B cell (primary cell): ENCODE measurements around the gene SLC7A6OS. TPM values are rescaled to one million over a fixed set of nuclear protein-coding genes. Genes with fewer than 3 reads are reported as not detected.

Source experiments
- ATAC-seq: fragments of 200-7000 bp; cut with Tn5 transposase; one replicate; pipeline ENCODE4 v1.10.0; 2021; ENCODE audit warnings: low read depth, mild to moderate bottlenecking, moderate number of reproducible peaks, moderate library complexity
- CTCF ChIA-PET: fragments of 350-600 bp; sonication (Branson Sonifier 250); formaldehyde crosslinking; loops from one replicate; lab custom pipeline; 2021; ENCODE audit warnings: antibody characterized with exemption, inconsistent platforms; lab: Charles Lee
- POLR2A ChIA-PET: fragments of 350-600 bp; sonication (Branson Sonifier 250); formaldehyde crosslinking; loops from one replicate; lab custom pipeline; 2021; ENCODE audit warnings: antibody characterized with exemption; lab: Charles Lee
- DNase-seq: peaks from one replicate; pipeline ENCODE4 v3.0.0; 2013
- H2AFZ ChIP-seq: 2 replicates; pipeline ENCODE4 v1.6.1; 2012; ENCODE audit warnings: mild to moderate bottlenecking, low read depth, low read length; ENCODE audit not compliant: insufficient read depth, poor library complexity, severe bottlenecking
- H3K27ac ChIP-seq, 2 donors: 1 replicate in 1 of 2; 2 replicates in 1 of 2; pipeline ENCODE4 v1.5.1; 2012 to 2013; ENCODE audit warnings: low read length in 2 of 2, mild to moderate bottlenecking in 2 of 2, moderate library complexity in 1 of 2
- H3K27me3 ChIP-seq, 4 experiments: fragments of 200-600 bp in 1 of 4; sonication (generic) in 1 of 4; replicated peaks in 1 of 4; 1 replicate in 2 of 4; 2 replicates in 2 of 4; pipeline versions ENCODE4 v1.6.1 to v1.7.0; 2013 to 2016; ENCODE audit warnings: low read length in 3 of 4, mild to moderate bottlenecking in 2 of 4, mixed read lengths in 1 of 4, moderate library complexity in 1 of 4; ENCODE audit not compliant: insufficient read depth in 4 of 4, control insufficient read depth in 3 of 4; ENCODE audit errors: control extremely low read depth in 1 of 4
- H3K36me3 ChIP-seq, 2 experiments: replicated peaks in 1 of 2; 1 replicate in 1 of 2; 2 replicates in 1 of 2; pipeline versions ENCODE4 v1.6.1 to v1.7.1; 2013; ENCODE audit warnings: low read length in 1 of 2; ENCODE audit not compliant: insufficient read depth in 2 of 2, control insufficient read depth in 1 of 2; ENCODE audit errors: control extremely low read depth in 1 of 2, extremely low read depth in 1 of 2
- H3K4me1 ChIP-seq, 2 donors: fragments of 200-600 bp in 1 of 2; sonication (generic) in 1 of 2; 1 replicate in 1 of 2; 2 replicates in 1 of 2; pipeline versions ENCODE4 v1.5.1 to v1.6.1; 2013 to 2017; ENCODE audit warnings: low read length in 2 of 2; ENCODE audit not compliant: control insufficient read depth in 2 of 2, insufficient read depth in 2 of 2
- H3K4me2 ChIP-seq: replicated peaks from 2 replicates; pipeline ENCODE3; 2012; ENCODE audit warnings: mild to moderate bottlenecking, low read depth, low read length; ENCODE audit not compliant: poor library complexity, severe bottlenecking
- H3K4me3 ChIP-seq, 5 experiments: fragments of 200-600 bp in 1 of 5; sonication (generic) in 1 of 5; 1 replicate in 3 of 5; 2 replicates in 2 of 5; pipeline versions ENCODE4 v1.5.1 to v1.7.0; 2011 to 2016; ENCODE audit warnings: low read length in 4 of 5, mild to moderate bottlenecking in 4 of 5, low read depth in 2 of 5, control low read depth in 1 of 5, moderate library complexity in 1 of 5; ENCODE audit not compliant: insufficient read depth in 1 of 5; ENCODE audit errors: control extremely low read depth in 1 of 5, extremely low read depth in 1 of 5
- H3K79me2 ChIP-seq: fragments of 200-600 bp; sonication (generic); one replicate; pipeline ENCODE4 v1.6.0; 2016; ENCODE audit warnings: low read length; ENCODE audit not compliant: control insufficient read depth, insufficient read depth
- H3K9ac ChIP-seq: fragments of 200-600 bp; sonication (generic); 2 replicates; pipeline ENCODE4 v1.6.1; 2017; ENCODE audit warnings: mild to moderate bottlenecking, low read length, moderate library complexity
- H3K9me3 ChIP-seq, 3 donors: one replicate each; pipeline versions ENCODE4 v1.6.1 to v1.7.1; 2013; ENCODE audit warnings: low read length in 2 of 3; ENCODE audit not compliant: control insufficient read depth in 2 of 3, insufficient read depth in 1 of 3; ENCODE audit errors: control extremely low read depth in 1 of 3
- H4K20me1 ChIP-seq: 2 replicates; pipeline ENCODE4 v1.6.0; 2012; ENCODE audit warnings: mild to moderate bottlenecking, low read length; ENCODE audit not compliant: insufficient read depth, control insufficient read depth, poor library complexity, severe bottlenecking
- H3K27ac Mint-ChIP-seq: one replicate; pipeline ENCODE4 v1.8.0; 2021; ENCODE audit warnings: mixed read lengths
- H3K27me3 Mint-ChIP-seq: one replicate; pipeline ENCODE4 v1.8.0; 2021; ENCODE audit warnings: mixed read lengths
- H3K4me1 Mint-ChIP-seq: one replicate; pipeline ENCODE4 v1.8.0; 2021; ENCODE audit warnings: mixed read lengths
- H3K4me3 Mint-ChIP-seq: one replicate; pipeline ENCODE4 v1.8.0; 2021; ENCODE audit warnings: mixed read lengths
- H3K9me3 Mint-ChIP-seq: one replicate; pipeline ENCODE4 v1.8.0; 2022; ENCODE audit warnings: mixed read lengths; ENCODE audit not compliant: insufficient read depth
- CTCF ChIP-seq: fragments of 200-600 bp; IDR thresholded peaks from one replicate; pipeline ENCODE4 v1.8.0; 2022; ENCODE audit warnings: antibody characterized with exemption, mild to moderate bottlenecking
- EZH2 ChIP-seq: IDR thresholded peaks from 2 replicates; pipeline ENCODE4 v1.6.1; 2012; ENCODE audit warnings: borderline replicate concordance, low read depth, mild to moderate bottlenecking, moderate library complexity, low read length; ENCODE audit not compliant: insufficient read depth, poor library complexity, severe bottlenecking
- WGBS: methylation state at CpG from one replicate; pipeline ENCODE4 v1.1.5; 2013; ENCODE audit warnings: missing lambda C conversion rate; ENCODE audit not compliant: insufficient coverage; 5-methylcytosine and 5-hydroxymethylcytosine counted together
- intact Hi-C: fragments of 100-400 bp; cut with micrococcal nuclease; formaldehyde crosslinking; loops from one replicate; pipeline ENCODE4 v1.10.0; 2022
- polyA plus RNA-seq: library from polyadenylated mRNA; depleted of rRNA; stranded (reverse); fragments of >200 nt; gene quantifications from 2 replicates; pipeline ENCODE4 v1.2.3, GENCODE V29; 2012
- total RNA-seq, 2 donors: library from RNA; stranded (reverse); fragments of 120-200 nt in 1 of 2; gene quantifications; 1 replicate in 1 of 2; 2 replicates in 1 of 2; pipeline versions ENCODE4 v1.2.3 to v1.2.4, GENCODE V29; 2013 to 2022

Gene SLC7A6OS
- total and polyA plus RNA-seq, 2 donors (not counting 1 experiment from before 2014, with no cell fraction given): 9.9 to 54.1 TPM

DNA sequence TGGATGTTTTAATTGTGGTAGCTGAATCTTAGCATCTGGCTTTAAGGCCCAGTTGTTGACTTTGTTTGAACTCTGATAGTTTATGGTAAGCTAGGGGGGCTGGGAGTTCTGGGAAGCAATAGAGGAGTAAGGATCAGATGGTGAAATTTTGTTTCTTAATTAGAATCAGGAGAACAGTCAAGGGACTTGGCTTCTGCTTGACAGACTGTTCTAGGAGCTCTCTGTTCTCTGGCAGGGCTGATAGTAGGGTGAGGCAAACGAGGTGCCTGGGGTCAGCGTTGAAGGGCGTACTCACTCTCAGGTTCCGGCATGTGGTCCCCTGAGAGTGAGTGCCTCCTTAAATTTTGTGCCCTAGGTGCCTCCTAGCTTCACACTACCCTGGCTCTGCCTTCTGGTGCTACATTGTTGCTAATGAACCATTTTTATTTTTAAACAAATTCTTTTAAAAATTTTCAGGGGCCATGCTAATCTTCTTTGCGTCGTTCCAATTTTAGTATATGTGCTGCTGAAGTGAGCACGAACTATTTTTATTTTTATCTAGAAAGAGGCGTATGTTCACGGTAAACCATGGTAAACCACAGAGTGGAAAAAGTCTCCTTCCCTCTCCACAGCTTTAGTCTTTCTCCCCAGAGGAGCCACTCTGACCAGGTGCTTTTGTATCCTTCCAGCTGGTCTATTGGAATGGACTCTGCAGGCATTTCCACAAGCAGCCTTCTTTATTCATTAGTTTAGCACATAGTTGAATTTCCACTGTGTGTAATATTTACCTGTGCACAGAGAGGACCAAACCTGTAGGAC lies 26.7 kb downstream of the SLC7A6OS start:
- 0% methylated on average over 1 of the region's 9 CpGs for WGBS

More for the DNA sequence above, 26.7 kb downstream of the SLC7A6OS start:
- peak overlapping the region; percentile 38 for H3K9ac ChIP-seq
- TF ChIP-seq EZH2 (no peak), CTCF (no peak)
- no peaks in the 10 kb centered on the region for H4K20me1 ChIP-seq
- ChIA-PET CTCF (interaction anchor here (0.6 to 10.2 kb wide), 11 partner anchors 10 to 44 kb away, joined by 3 to 289 read pairs (median 5); partner anchors contain the start of genes PRMT7, SLC7A6 and SLC7A6OS), POLR2A (interaction anchor here (0.6 to 3.9 kb wide), 6 partner anchors 10 to 735 kb away, joined by 5 to 38 read pairs (median 6); partner anchors contain the start of genes PRMT7, SLC7A6 and SLC7A6OS)
- ATAC-seq: peak; percentile 32
- H3K4me1 Mint-ChIP-seq: peaks cover 77% of the 10 kb centered on the region
- H3K27me3 Mint-ChIP-seq: no peaks in the 10 kb centered on the region
- no peaks in the 10 kb centered on the region for H3K9me3 Mint-ChIP-seq
- H3K79me2 ChIP-seq: peaks cover 73% of the 10 kb centered on the region
- peak; percentile 33 for DNase-seq
- peak overlapping the region; percentile 84 for H3K27ac Mint-ChIP-seq
- H3K9me3 ChIP-seq: no peaks in the 10 kb centered on the region
- peaks cover 0 to 30% of the 10 kb centered on the region in 2 experiments for H3K36me3 ChIP-seq
- H3K27me3 ChIP-seq: no peaks in the 10 kb centered on the region
- H3K4me1 ChIP-seq: peaks cover 73 to 90% of the 10 kb centered on the region in 2 donors
- intact Hi-C loops: no loop called here
- H3K27ac ChIP-seq: peak overlapping the region; percentile 78 to 92
- H3K4me3 Mint-ChIP-seq: peak overlapping the region; percentile 56
- peak overlapping the region; percentile 75 for H3K4me2 ChIP-seq
- peak overlapping the region; percentile 3 to 60 (median 26) for H3K4me3 ChIP-seq
- peak overlapping the region; percentile 23 for H2AFZ ChIP-seq
